Activated naive CD8-positive, alpha-beta T cell (primary cell): ENCODE measurements around the gene EPHB3.

ENCODE experiments used
- H3K27ac Mint-ChIP-seq: one replicate; pipeline ENCODE4 v1.8.0; 2021; ENCODE audit warnings: mixed read lengths
- H3K27me3 Mint-ChIP-seq: one replicate; pipeline ENCODE4 v1.8.0; 2021; ENCODE audit warnings: mixed read lengths
- H3K36me3 Mint-ChIP-seq: one replicate; pipeline ENCODE4 v1.8.0; 2021; ENCODE audit warnings: mixed read lengths
- H3K4me1 Mint-ChIP-seq: one replicate; pipeline ENCODE4 v1.8.0; 2021; ENCODE audit warnings: low read depth, mixed read lengths
- H3K4me3 Mint-ChIP-seq: one replicate; pipeline ENCODE4 v1.8.0; 2021; ENCODE audit warnings: mild to moderate bottlenecking, mixed read lengths
- H3K9me3 Mint-ChIP-seq: one replicate; pipeline ENCODE4 v1.8.0; 2021; ENCODE audit warnings: low read depth, mixed read lengths

EPHB3 gene

GRCh38 chr3:184566441-184567414 lies 5.1 kb downstream of the EPHB3 start:
- Mint-ChIP-seq H3K9me3 (no peaks in the 10 kb centered on the region), H3K36me3 (no peaks in the 10 kb centered on the region), H3K27me3 (peaks cover 18% of the 10 kb centered on the region), H3K4me1 (peaks cover 3% of the 10 kb centered on the region), H3K27ac (no peak overlapping the region), H3K4me3 (no peak overlapping the region)

- Mint-ChIP-seq H3K4me1 (peaks cover 3% of the 10 kb centered on the region), H3K9me3 (no peaks in the 10 kb centered on the region), H3K36me3 (no peaks in the 10 kb centered on the region), H3K27ac (no peak overlapping the region), H3K27me3 (peaks cover 18% of the 10 kb centered on the region), H3K4me3 (peak overlapping the region; percentile 64)
Observed at GRCh38 chr3:184567946-184568559, 6.5 kb downstream of the EPHB3 start.

GRCh38 chr3:184568560-184568923 lies 7.0 kb downstream of the EPHB3 start:
- Mint-ChIP-seq H3K4me3 (peak overlapping the region; percentile 64), H3K9me3 (no peaks in the 10 kb centered on the region)

GRCh38 chr3:184568924-184569829 lies 7.6 kb downstream of the EPHB3 start:
- Mint-ChIP-seq H3K27me3 (peaks cover 15% of the 10 kb centered on the region), H3K27ac (no peak overlapping the region), H3K4me1 (peaks cover 3% of the 10 kb centered on the region), H3K36me3 (no peaks in the 10 kb centered on the region), H3K4me3 (peak overlapping the region; percentile 62), H3K9me3 (no peaks in the 10 kb centered on the region)

More at GRCh38 chr3:184568560-184568923, 7.0 kb downstream of the EPHB3 start:
- H3K27me3 Mint-ChIP-seq: peaks cover 15% of the 10 kb centered on the region
- H3K36me3 Mint-ChIP-seq: no peaks in the 10 kb centered on the region
- H3K27ac Mint-ChIP-seq: no peak overlapping the region
- H3K4me1 Mint-ChIP-seq: peaks cover 3% of the 10 kb centered on the region

GRCh38 chr3:184570035-184570434 lies 8.4 kb downstream of the EPHB3 start:
- H3K36me3 Mint-ChIP-seq: no peaks in the 10 kb centered on the region
- H3K4me1 Mint-ChIP-seq: peaks cover 3% of the 10 kb centered on the region
- H3K4me3 Mint-ChIP-seq: peak overlapping the region; percentile 13
- peaks cover 15% of the 10 kb centered on the region for H3K27me3 Mint-ChIP-seq
- no peaks in the 10 kb centered on the region for H3K9me3 Mint-ChIP-seq
- no peak overlapping the region for H3K27ac Mint-ChIP-seq

GRCh38 chr3:184570489-184570888 lies 8.9 kb downstream of the EPHB3 start:
- H3K9me3 Mint-ChIP-seq: no peaks in the 10 kb centered on the region

GRCh38 chr3:184571750-184572377 lies 10.3 kb downstream of the EPHB3 start:
- Mint-ChIP-seq H3K27ac (no peak overlapping the region), H3K27me3 (peaks cover 13% of the 10 kb centered on the region), H3K4me1 (peaks cover 3% of the 10 kb centered on the region), H3K9me3 (no peaks in the 10 kb centered on the region), H3K36me3 (no peaks in the 10 kb centered on the region), H3K4me3 (no peak overlapping the region)

More at GRCh38 chr3:184570489-184570888, 8.9 kb downstream of the EPHB3 start:
- Mint-ChIP-seq H3K4me3 (peak overlapping the region; percentile 13), H3K27ac (no peak overlapping the region), H3K4me1 (peaks cover 3% of the 10 kb centered on the region), H3K36me3 (no peaks in the 10 kb centered on the region), H3K27me3 (peaks cover 13% of the 10 kb centered on the region)

- H3K4me1 Mint-ChIP-seq: peaks cover 3% of the 10 kb centered on the region
- no peak overlapping the region for H3K4me3 Mint-ChIP-seq
- peaks cover 9% of the 10 kb centered on the region for H3K27me3 Mint-ChIP-seq
- H3K27ac Mint-ChIP-seq: no peak overlapping the region
- no peaks in the 10 kb centered on the region for H3K9me3 Mint-ChIP-seq
- no peaks in the 10 kb centered on the region for H3K36me3 Mint-ChIP-seq
Observed at GRCh38 chr3:184572633-184573270, 11.2 kb downstream of the EPHB3 start.

- Mint-ChIP-seq H3K9me3 (no peaks in the 10 kb centered on the region), H3K27me3 (peaks cover 9% of the 10 kb centered on the region), H3K27ac (no peak overlapping the region), H3K36me3 (peaks cover 3% of the 10 kb centered on the region), H3K4me3 (no peak overlapping the region), H3K4me1 (no peaks in the 10 kb centered on the region)
Observed at GRCh38 chr3:184574515-184575417, 13.2 kb downstream of the EPHB3 start.

GRCh38 chr3:184575701-184576100 lies 14.1 kb downstream of the EPHB3 start:
- H3K9me3 Mint-ChIP-seq: no peaks in the 10 kb centered on the region
- no peak overlapping the region for H3K4me3 Mint-ChIP-seq

GRCh38 chr3:184576457-184577240 lies 15.1 kb downstream of the EPHB3 start:
- Mint-ChIP-seq H3K9me3 (no peaks in the 10 kb centered on the region), H3K4me1 (no peaks in the 10 kb centered on the region), H3K4me3 (no peak overlapping the region), H3K27ac (no peak overlapping the region), H3K27me3 (peaks cover 9% of the 10 kb centered on the region), H3K36me3 (peaks cover 4% of the 10 kb centered on the region)

More at GRCh38 chr3:184575701-184576100, 14.1 kb downstream of the EPHB3 start:
- Mint-ChIP-seq H3K4me1 (no peaks in the 10 kb centered on the region), H3K36me3 (peaks cover 4% of the 10 kb centered on the region), H3K27me3 (peaks cover 6% of the 10 kb centered on the region), H3K27ac (no peak overlapping the region)

GRCh38 chr3:184577546-184577945 lies 16.0 kb downstream of the EPHB3 start:
- Mint-ChIP-seq H3K27ac (no peak overlapping the region), H3K4me1 (peaks cover 1% of the 10 kb centered on the region), H3K36me3 (peaks cover 4% of the 10 kb centered on the region), H3K4me3 (no peak overlapping the region), H3K27me3 (peaks cover 11% of the 10 kb centered on the region), H3K9me3 (no peaks in the 10 kb centered on the region)
